Body of pancreas (tissue), 4 donors: Measurements from ENCODE around the gene PTPRN2. TPM values are rescaled to one million over a fixed set of nuclear protein-coding genes. Genes with fewer than 3 reads are reported as not detected.

ENCODE experiments used
- ATAC-seq: fragments of 150-250 bp; one replicate; pipeline ENCODE4 v1.9.1; 2016
- DNase-seq, 4 donors: peaks; one replicate each; pipeline ENCODE4 v3.0.0-alpha.2; 2019
- H3K27ac ChIP-seq, 4 donors: fragments of 200-600 bp; sonication (generic); 1 replicate in 3 of 4; 2 replicates in 1 of 4; pipeline versions ENCODE4 v1.5.1 to v1.6.1; 2016 to 2019; ENCODE audit warnings: mild to moderate bottlenecking in 1 of 4, mixed read lengths in 1 of 4, moderate library complexity in 1 of 4
- H3K27me3 ChIP-seq, 2 donors: fragments of 200-600 bp; sonication (generic); one replicate each; pipeline ENCODE4 v1.6.0; 2016; ENCODE audit warnings: mild to moderate bottlenecking in 1 of 2
- H3K36me3 ChIP-seq, 2 donors: fragments of 200-600 bp; sonication (generic); replicated peaks in 1 of 2; 2 replicates each; pipeline ENCODE4 v1.5.1; 2016; ENCODE audit warnings: low read depth in 2 of 2; ENCODE audit not compliant: insufficient read depth in 1 of 2
- H3K4me1 ChIP-seq: fragments of 200-600 bp; sonication (generic); one replicate; pipeline ENCODE4 v1.6.0; 2016
- H3K4me3 ChIP-seq, 2 donors: fragments of 200-600 bp; sonication (generic); 1 replicate in 1 of 2; 2 replicates in 1 of 2; pipeline ENCODE4 v1.5.1; 2016 to 2019
- H3K9me3 ChIP-seq, 3 donors: fragments of 200-600 bp; sonication (generic); 1 replicate in 2 of 3; 2 replicates in 1 of 3; pipeline ENCODE4 v1.5.1; 2016
- CTCF ChIP-seq, 7 experiments: fragments of 450-650 bp in 4 of 7; fragments of 200-600 bp in 3 of 7; sonication (generic) in 3 of 7; IDR thresholded peaks; one replicate each; pipeline ENCODE4 v1.5.1; 2016 to 2019; ENCODE audit warnings: antibody characterized with exemption in 7 of 7
- POLR2A ChIP-seq, 3 donors: fragments of 450-650 bp; IDR thresholded peaks; one replicate each; pipeline ENCODE4 v1.6.1; 2016; ENCODE audit warnings: antibody characterized with exemption in 3 of 3, mild to moderate bottlenecking in 2 of 3
- WGBS, 2 donors: methylation state at CpG; one replicate each; pipeline ENCODE4 v1.1.5; 2017; 5-methylcytosine and 5-hydroxymethylcytosine counted together
- intact Hi-C: fragments of 100-400 bp; cut with DNase I; formaldehyde crosslinking; loops from one replicate; pipeline ENCODE4 v1.15.1; 2023
- total RNA-seq, 2 donors: library from RNA; depleted of rRNA; stranded (reverse); fragments of >200 nt; gene quantifications; one replicate each; pipeline ENCODE4 v1.1.0, GENCODE V29; 2016

The PTPRN2 gene
- total RNA-seq, 2 donors from 2014 or later = 31.6 to 76.1 TPM

DNA sequence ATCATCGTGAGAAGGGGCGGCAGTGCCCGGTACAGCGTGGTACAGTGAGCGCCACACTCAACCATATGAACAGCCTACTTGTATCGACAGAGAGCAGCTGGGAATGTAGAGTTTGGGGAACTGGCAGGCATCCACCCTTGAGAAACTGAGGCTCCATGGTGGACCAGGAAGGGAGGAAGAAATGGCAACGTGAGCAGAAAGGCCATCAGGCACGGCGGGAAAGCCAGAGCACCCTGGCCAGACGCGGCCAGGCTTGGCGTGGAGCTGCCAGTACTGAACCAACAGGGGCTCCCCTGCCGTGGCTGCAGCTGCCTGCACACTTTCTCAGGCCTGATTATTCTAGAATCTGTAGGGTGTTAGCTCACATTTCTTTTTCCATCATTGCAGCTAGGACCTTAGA is 442.3 kb downstream of the PTPRN2 start:
- H3K4me3 ChIP-seq = no peak overlapping the region
- no peaks in the 10 kb centered on the region for H3K4me1 ChIP-seq
- 87 to 89% methylated on average over 10 to 13 of the region's 13 CpGs for WGBS, 2 donors
- ATAC-seq (no peak), DNase-seq (no peak)
- no peaks in the 10 kb centered on the region for H3K27me3 ChIP-seq
- no peaks in the 10 kb centered on the region for H3K9me3 ChIP-seq
- intact Hi-C loops = no loop called here
- TF ChIP-seq POLR2A (IDR thresholded peaks at IDR 0.05) (no peak), CTCF (IDR thresholded peaks at IDR 0.05) (no peak)
- no peaks in the 10 kb centered on the region for H3K36me3 ChIP-seq
- no peak overlapping the region for H3K27ac ChIP-seq

DNA sequence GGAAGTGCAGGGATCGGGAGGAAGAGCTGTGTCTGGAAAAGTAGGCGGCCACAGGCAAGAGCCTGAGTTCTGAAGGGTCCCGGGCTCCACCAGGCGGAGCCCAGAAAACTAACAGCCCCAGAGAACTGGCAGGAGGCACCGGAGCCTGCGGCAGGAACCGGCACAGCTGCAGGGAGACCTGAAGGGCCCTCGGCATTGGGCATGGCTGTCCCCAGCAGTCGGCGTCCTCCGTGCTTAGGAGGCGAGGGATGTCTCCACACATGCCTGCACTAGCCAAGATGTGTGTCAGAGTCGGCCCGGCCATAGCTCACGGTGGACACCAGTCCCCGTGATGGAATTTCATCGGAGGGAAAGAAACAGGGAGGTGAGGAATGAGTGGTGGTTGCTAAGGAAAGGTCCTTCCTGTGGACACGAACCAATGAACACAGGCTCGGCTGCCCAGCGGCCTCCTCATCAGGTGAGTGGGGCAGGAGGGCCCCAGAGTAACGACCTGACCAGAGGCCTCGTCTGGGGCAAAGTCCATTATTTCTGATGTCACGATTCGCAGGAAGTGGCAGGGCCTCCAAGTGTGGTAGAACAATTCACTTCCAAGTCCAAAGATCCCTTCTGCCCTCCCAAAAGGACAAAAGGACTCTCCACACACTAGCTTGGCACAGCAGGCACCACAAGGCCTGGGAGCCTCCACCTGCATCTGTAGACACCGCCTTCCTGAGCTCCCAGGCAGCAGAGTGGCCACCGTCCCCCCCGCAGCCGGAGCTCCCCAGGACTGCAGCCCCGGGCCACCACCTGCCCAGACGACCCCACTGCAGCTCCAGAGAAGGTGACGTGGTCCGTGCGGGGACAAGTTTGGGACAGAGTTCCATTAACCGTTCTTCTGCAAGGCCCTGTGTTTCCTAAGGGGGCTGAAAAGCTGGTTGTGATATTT is 444.2 kb downstream of the PTPRN2 start:
- TF ChIP-seq POLR2A (IDR thresholded peaks at IDR 0.05) (no peak), CTCF (IDR thresholded peaks at IDR 0.05) (no peak)
- Histone ChIP-seq H3K9me3 (no peaks in the 10 kb centered on the region), H3K27ac (no peak overlapping the region), H3K27me3 (no peaks in the 10 kb centered on the region), H3K36me3 (no peaks in the 10 kb centered on the region), H3K4me1 (no peaks in the 10 kb centered on the region), H3K4me3 (no peak overlapping the region)
- WGBS, 2 donors = 87 to 88% methylated on average over 32 to 34 of the region's 34 CpGs
- intact Hi-C loops = no loop called here
- ATAC-seq (no peak), DNase-seq (no peak)

- Histone ChIP-seq H3K27me3 (no peaks in the 10 kb centered on the region), H3K9me3 (no peaks in the 10 kb centered on the region), H3K4me3 (no peak overlapping the region), H3K4me1 (no peaks in the 10 kb centered on the region), H3K27ac (no peak overlapping the region), H3K36me3 (no peaks in the 10 kb centered on the region)
- WGBS, 2 donors = 88 to 93% methylated on average over 12 of the region's 12 CpGs
- DNase-seq (no peak), ATAC-seq (no peak)
- TF ChIP-seq POLR2A (IDR thresholded peaks at IDR 0.05) = no peak
- TF ChIP-seq CTCF (IDR thresholded peaks at IDR 0.05) = no peak
- intact Hi-C loops = no loop called here
Measured at GRCh38 chr7:158142657-158143056, 445.0 kb downstream of the PTPRN2 start.

GRCh38 chr7:158141806-158142518 is 445.7 kb downstream of the PTPRN2 start:
- Histone ChIP-seq H3K4me3 (no peak overlapping the region), H3K9me3 (no peaks in the 10 kb centered on the region), H3K27ac (no peak overlapping the region), H3K27me3 (no peaks in the 10 kb centered on the region), H3K36me3 (no peaks in the 10 kb centered on the region), H3K4me1 (no peaks in the 10 kb centered on the region)
- ATAC-seq = no peak
- TF ChIP-seq CTCF (IDR thresholded peaks at IDR 0.05) = no peak
- no peak for TF ChIP-seq POLR2A (IDR thresholded peaks at IDR 0.05)
- intact Hi-C loops = no loop called here
- 84 to 87% methylated on average over 26 to 36 of the region's 39 CpGs for WGBS, 2 donors
- DNase-seq = no peak
